Endometrial microvascular endothelial cells (primary cell): ENCODE results near the gene PPFIA4. TPM values are rescaled to one million over a fixed set of nuclear protein-coding genes. Genes with fewer than 3 reads are reported as not detected.

Experiments used
- in situ Hi-C: cut with HindIII; loops from 2 replicates; pipeline ENCODE4 v1.10.0; 2017; ENCODE audit warnings: low sequenced_read_pairs, low pct_unique_long_range_greater_than_20kb; ENCODE audit errors: inconsistent ontology term
- total RNA-seq: library from RNA; depleted of rRNA; stranded (reverse); fragments of >200 nt; gene quantifications from one replicate; pipeline ENCODE4 v1.2.3, GENCODE V29; 2015; ENCODE audit errors: inconsistent ontology term

Gene PPFIA4
- total RNA-seq, 1 donor from 2014 or later, result 0.09 TPM

DNA sequence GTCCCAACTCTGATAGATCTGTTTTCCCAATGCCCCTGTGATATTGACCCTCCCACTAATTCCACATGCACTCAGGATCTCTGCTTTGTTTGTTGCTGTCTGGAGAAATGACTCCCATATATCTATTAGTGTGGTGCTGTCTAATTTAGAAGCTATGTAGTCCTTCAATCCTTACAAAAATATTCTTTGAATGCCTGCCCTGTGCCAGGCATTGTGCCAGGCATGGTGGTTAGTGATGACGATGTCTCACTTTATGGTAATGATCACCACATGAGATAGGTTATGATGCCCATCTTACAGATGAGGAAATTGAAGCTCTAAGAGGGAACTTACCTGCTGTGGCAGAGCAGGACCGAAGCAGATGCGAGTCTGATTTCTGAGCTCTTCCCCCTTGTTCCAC is 46.6 kb downstream of the PPFIA4 start:
- in situ Hi-C loops, result no loop called here

DNA sequence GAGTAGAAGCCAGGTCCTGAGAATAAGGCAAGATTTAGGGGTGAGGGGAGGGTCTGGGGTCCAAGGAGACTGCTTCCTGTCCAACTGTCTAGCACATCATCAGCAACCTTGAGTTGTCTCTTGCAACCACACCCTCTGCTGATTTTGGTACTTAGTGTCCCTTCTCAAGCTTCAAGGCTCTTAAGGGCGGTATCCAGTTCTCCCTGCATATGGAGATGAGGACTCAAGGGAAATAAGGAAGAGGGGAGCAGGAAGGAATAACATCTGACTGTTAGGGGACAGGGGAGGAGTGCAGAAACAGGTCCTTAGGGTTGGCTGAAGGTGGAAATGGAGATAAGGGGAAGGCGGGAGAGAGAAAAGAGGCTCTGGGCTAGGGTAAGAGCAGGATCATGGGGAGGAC is 47.2 kb downstream of the PPFIA4 start:
- in situ Hi-C loops, result no loop called here

DNA sequence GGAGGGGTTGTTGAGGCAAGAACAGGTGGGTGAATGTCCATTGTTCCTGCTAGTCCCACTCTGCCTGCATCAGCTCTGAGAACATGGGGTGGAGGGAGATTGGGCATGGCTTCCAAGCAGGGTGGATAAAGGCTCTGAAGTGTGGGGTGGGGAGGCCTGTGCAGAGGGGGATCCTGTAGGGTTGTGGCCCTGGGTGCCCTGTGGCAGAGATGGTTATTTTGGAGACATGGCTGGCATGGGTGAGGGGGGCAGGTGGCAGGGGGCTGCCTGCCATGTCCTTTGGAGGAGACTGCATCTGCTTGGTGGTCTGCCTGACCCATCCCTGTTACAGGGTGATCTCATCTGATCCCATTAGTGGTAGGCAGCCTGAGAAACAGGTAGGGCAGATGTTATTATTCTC is 48.3 kb downstream of the PPFIA4 start:
- in situ Hi-C loops, result no loop called here

DNA sequence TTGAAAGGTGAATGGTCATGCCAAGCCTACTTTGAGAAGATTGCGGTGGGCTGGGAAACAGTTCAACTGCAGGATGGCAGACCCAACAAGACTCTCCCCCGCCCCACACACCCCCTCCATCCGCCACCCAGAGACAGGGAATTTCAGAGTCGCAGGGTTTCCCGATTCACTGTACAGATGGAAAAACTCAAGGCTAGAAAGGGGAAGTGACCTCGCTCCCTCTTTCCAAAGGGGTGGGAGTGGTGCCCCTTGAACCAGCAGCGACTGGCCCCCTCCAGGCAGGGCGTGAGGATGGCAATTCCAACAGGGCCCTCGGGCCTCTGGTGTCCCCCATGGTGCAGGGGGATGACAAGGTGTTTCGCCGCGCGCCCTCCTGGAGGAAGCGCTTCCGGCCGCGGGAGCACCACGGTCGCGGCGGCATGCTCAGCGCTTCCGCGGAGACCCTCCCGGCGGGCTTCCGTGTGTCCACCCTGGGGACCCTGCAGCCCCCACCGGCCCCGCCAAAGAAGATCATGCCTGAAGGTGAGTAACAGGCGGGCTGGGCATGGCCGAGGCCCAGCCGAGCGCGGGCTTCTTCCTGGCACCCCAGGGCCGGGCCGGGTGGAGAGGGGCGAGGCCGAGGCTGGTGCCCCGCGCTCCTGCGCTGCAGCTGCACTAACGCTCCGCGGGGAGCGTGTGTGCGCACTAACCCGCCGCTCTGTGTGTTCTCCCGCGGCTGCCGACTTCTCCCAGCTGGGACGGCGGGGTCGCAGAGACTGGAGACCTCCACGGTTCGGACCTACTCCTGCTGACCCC is 49.1 kb downstream of the PPFIA4 start:
- in situ Hi-C loops, result no loop called here

DNA sequence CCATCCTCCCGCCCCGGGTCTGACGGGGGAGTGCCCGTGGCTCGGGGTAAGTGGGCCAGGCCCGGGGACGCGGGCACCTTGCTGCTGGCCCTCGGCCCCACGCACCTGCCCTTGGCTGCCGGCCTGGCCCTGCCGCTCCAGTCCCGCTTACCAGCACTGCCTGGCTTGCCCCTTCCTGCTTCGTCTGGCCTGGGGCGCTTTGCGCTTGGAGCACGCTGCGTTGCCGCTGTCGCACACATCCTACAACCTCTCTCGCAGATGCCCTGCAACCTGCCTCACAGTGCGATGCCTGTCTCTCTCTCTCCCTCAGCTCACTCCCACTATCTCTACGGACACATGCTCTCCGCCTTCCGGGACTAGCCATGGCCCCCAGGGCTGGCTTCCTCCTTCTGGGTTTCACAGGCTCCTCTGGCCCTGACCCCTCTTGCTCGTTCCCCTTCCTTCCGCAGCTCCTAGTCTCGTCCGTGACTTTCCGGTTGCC is 49.8 kb downstream of the PPFIA4 start:
- in situ Hi-C loops, result no loop called here

DNA sequence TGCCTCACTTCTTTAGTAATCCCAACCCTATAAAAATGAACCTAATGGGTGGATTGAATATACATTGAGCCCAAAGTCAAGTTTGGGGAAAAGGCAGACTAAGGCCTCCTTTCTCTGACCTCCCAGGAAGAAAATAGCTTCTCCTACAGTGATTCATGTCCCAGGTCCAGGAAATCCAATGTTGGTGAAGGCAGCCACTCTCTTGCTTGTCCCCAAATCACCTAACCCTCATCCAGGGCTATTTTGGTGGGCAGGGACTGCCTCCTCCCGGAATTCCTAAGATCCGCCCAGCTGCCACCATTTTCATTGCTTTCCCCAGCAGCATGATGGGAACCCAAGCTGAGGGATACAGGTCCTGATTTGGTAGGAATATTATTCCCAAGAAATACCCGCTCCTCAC is 51.1 kb downstream of the PPFIA4 start:
- in situ Hi-C loops, result no loop called here

DNA sequence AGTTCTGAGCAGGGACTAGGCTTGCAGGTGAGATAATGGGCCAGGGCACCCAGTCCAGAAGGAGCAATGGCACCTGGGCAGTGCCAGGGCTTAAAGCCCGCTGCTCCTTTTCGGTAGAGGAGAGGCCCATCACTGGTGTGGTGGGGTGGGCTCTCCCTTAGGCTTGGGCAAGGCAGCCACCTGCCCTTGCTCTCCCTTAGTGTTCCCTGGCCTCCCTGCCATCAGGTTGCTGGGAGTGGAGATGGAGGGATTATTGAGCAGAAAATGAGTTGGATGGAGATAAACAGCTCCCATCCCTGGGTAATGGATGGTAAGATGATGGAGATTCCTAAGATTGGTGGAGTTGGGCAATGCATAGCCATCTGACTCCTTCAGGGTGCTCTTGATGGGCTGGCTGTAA is 51.7 kb downstream of the PPFIA4 start:
- in situ Hi-C loops, result no loop called here

DNA sequence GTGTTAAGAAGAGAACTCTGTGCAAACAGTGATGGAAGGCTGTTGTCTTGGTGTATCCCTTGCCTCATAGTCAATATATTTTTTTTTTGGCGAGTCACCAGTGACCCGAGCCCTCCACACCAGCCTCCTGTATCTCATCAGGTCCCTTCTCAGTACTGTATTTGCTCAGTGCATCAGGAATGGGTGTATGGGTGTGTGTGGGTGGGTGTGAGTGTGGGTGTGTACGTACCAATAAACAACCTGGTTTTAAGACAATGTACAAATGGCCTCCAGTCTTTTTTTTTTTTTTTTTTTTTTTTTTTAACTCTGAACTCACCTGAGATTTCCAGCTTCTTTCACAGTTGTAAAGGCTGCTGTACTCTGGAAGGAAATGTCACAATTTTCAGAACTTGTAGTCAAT is 52.2 kb downstream of the PPFIA4 start:
- in situ Hi-C loops, result no loop called here

DNA sequence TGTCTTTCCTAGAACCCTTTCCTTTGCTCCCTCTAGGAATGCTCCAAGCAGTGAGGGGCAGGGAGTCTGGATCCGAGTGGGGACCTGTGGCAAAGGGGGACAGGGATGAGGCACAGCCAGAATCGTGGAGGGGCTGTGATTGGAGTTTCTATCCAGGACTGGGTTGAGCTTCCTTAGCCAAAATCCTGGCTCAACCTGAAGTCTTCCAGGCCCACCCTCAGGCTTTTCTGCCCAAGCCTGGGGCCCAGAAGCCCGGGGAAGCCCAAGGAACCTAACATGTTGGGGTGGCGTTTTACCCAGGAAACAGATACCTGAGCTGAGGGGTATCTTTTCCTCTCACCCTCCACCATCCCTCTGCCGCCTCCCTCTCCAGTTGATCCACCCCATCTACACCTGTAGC is 54.2 kb downstream of the PPFIA4 start:
- in situ Hi-C loops, result no loop called here

DNA sequence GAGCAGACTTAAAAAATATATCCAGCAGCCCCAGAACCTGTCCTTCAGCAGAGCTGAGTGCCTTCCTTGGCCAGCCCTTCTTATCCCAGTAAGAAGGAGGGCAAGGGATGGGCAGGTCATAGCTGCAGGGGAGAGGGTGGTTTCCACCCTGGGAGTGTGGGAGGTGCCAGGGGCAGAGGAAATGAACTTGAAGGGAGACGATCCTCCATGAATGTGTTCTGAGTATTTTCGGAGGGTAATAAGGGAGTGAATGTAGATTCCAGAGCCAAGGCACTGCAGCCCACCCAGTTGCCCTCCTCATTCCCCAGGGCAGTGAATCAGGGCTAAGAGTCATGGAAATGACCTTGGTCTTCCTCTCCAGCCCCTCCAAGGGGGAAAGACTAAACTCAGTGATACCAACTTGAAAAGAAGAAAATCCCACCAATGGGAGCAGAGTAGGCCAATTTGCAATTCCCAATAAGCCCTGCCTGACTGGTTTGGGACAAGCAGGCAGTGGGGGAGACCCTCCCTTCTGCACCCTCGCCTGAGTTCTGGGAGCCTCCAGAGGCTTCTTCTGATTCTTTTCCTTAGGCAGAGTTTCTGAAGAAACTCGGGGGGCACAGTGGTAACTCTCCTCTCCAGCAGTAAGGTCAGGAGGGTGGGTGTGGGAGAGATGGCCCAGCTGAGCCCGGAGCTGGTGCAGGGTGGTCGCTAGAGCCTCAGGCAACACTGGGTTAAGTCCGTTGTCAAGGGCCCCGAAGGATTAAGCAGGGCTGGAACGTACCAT is 55.4 kb downstream of the PPFIA4 start:
- in situ Hi-C loops, result no loop called here

DNA sequence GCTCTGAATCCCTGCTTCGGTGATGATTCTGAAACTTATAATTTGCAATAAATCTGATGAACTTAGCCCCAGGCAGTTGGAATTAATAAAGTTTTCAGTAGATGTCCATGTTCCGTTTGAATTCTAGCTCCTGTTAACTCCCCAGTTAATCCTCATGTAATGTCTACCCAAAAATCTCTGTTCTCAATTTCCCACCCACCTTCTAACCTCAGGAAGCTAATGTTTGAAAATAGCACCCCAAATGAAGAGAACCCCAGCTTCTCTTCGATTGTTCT is 55.9 kb downstream of the PPFIA4 start:
- in situ Hi-C loops, result no loop called here

DNA sequence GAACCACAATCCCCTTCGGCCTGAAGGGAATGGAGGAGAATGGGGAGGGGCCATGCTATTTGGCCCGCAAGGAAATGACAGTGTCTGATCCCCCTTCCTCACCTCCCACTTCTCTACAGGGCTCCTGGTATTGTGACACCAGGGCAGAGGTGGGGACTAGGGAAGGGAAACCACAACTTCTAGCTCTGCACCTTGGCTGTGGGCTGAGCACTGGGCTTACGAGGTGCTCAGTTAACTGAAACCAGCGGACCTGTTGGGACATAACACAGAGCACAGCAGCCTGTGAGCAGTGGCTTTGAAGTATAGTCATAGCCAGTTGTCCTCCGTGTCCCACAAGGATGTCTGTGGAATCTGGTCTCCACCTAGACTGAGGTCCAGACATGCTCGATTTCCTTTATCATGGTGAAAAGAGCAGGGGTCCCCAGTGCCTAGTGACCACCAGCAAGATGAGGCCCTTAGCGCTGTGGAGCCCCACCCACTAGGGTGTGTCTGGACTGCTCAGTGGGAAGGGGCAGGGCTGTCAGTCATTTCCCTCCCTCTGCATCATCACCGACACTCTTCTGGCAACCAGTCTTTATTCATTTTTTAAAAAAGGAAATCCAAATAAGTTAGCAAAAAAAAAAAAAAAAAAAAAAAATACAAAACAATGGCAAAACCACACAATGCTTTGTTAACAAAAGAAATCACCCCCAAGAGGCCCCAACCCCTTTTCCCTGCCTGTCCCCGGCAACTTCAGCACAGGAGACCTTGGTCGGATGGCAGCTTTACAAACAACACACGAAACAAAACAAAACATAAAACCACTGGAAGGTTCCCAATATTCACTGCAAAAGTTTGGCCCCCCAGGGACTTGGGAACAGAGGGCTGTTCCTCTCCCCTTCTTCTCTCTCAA is 56.5 kb downstream of the PPFIA4 start:
- in situ Hi-C loops, result no loop called here

DNA sequence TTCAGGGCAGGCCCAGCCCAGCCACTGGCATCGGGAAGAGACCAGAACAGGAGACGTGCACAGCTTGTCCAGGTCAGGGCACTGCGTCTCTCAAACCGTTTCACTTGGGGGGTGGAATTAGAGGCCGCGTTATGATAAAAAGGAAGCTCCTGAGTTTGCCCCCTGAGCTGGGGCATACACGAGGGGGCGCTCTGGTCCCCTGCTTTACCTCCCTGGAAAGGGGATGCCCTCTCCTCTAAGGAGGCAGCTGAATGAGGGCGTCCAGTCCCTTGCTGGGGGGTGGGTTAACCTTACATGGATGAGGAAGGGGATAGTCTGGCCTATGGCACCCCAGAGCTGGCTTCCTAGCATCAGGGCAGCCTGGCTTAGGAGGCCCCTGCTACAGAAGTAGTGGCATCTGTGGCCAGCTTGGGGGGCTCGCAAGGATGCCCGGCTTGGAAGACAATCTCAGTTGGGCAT is 57.2 kb downstream of the PPFIA4 start:
- in situ Hi-C loops, result no loop called here

DNA sequence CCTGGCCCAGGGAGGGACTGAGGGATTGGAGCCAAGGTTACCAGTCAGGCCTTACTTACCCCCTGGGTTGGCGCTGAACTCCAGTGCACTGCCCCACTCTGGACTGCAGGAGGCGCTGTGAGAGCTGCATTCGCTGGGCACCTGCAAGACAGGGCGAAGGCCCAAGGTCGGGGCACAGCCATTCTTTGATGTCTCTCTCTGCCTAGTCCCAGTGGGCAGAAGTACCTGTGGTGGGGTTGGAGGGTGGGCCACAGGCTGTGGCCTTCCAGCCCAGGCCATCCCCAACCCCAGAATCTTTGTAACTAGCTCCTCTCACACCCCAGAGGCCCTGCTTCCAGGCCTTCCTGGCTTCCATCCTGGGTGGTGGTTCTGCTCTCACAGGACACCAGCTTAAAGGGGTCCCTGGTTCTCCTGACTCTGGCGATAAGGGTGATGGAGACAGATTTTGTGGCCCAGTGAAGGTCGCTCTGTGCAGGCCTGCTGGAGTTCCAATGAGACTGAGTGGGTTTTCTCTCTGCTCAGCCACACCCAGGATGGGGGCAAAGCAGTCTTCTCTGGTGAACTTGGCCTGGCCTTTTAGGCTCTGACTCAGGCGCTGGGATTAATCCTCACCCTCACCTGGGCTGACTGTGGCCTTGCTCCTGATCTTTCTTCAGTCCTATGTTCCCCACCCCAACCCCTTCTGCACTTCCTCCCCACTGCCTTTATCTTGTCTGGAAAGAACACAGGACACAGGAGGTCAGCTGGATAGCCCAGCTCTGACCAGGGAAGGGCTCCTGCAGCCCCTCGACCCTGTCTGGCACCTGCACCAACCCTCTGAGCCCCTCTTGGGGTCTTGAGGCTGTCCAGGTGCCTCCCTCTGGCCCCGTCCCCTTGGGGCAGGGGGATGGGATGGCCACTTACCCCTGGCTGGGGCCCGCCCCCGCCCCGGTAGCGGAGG is 58.6 kb downstream of the PPFIA4 start:
- in situ Hi-C loops, result no loop called here

DNA sequence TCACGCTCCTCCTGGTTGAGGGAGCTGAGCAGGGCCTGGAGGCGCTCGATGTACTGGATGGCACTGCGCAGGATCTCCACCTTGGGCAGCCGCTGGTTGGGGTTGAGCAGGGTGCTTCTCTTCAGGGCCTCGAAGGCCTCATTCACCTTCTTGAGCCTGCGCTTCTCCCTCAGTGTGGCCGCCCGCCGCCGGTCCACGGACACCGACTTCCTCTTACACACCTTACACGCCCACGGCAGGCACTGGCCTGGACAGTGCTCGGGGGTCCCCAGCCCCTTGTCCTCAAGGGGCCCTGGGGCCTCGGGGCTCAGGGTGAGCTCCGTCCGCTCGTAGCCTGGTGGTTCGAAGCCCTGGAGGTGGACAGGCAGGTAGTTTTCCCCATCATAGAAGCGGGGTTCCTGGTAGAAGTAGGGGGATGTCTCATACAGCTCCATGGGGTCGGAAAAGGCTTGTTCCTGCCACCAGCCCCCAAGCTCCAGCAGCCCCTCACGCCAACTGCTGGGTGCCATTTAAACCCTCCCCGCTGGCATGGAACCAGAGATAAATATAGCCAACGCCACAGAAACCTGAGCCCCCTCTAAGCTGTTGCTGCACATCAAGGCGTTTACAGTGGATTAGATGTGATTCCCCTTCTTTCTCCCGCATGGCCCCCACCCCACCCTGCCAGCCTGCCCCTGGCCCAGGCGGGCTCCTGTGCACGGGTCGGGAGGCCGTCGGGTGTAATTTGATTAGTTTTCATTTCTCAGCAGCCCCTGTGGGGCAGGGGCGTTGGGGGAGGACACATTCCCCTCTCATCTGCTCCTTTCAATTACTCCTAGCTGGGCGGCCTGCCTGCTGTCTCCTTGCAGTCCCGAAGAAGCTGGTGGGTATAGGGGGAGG is 59.5 kb downstream of the PPFIA4 start, which contains the start of gene MYOG:
Gene MYOG, minus strand, starts transcription at position 485 of the 879 bp plus-strand sequence. Its CDS starts 51 bp downstream, at position 434.
- in situ Hi-C loops, result no loop called here

DNA sequence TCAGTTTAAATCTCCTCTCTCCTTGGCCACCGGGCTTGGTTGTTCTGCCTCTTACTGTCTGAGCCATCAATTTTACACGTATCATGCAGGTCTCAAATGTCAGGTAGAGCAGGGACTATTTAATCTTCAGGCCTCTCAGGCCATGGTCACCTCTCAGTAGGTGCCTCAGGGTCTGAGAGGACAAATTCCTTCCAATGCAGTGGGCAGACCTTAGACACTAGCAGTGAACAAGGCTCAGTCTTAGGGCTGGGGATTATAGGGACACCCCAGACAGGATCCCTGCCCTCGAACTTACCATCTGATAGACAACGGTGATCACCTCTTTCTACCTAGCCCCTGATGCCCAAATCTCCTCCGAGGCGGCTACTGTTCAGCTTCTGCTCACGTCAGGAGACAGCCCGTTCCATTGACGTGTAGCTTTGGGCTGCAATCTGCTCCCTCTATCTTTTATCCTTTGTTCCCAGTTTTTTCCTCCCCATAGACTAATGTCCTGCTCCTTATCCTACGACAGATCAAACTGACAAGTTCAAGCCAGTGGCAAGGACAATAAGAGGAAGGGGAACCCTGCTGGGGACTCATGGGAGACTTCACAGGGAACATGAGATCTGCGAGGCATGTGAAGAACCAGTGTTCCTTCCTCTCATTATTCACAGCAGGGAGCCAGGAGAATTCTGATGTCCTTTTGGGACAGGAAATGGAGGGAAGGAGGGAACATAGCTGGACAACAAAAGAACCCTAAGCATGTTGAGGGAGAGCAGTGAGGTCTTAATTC is 60.9 kb downstream of the PPFIA4 start:
- in situ Hi-C loops, result no loop called here

DNA sequence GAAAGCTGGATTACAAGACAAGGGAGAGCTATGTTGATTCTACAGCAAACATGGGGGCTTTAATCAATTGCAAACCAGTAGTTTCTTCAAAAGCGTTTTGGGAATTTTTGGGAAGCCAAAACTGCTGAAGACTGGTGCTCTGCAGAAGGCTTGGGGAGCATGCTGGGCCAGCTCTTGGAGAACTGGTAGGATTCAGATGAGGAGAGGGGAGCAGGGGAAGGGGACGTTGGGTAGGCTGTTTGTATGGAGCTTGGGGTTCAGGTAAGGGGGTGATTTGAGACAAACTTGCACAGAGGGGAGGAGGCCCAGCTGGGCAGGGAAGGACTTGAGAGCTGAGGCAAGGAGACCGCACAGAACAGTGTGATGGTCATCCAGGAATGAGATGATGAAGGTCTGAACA is 62.1 kb downstream of the PPFIA4 start:
- in situ Hi-C loops, result no loop called here
